Measurements from ENCODE around the gene ABCB8.

ABCB8 gene

GRCh38 chr7:151087245-151088018 is 59.2 kb downstream of the ABCB8 start:
- no peak for DNase-seq (ENCODE audit: low read depth)

GRCh38 chr7:151088019-151088855 is 60.0 kb downstream of the ABCB8 start:
- DNase-seq (ENCODE audit: low read depth): no peak

- no peak for DNase-seq (ENCODE audit: low read depth)
Observed at GRCh38 chr7:151088856-151089699, 60.8 kb downstream of the ABCB8 start.

- DNase-seq (ENCODE audit: low read depth): no peak
Observed at GRCh38 chr7:151089893-151090730, 61.9 kb downstream of the ABCB8 start.

GRCh38 chr7:151091003-151091402 is 62.8 kb downstream of the ABCB8 start:
- no peak for DNase-seq (ENCODE audit: low read depth)

GRCh38 chr7:151091431-151091830 is 63.2 kb downstream of the ABCB8 start:
- DNase-seq (ENCODE audit: low read depth): no peak

GRCh38 chr7:151091988-151092387 is 63.7 kb downstream of the ABCB8 start:
- no peak for DNase-seq (ENCODE audit: low read depth)

- DNase-seq (ENCODE audit: low read depth): no peak
Observed at GRCh38 chr7:151093748-151094147, 65.5 kb downstream of the ABCB8 start.

GRCh38 chr7:151094675-151095074 is 66.4 kb downstream of the ABCB8 start:
- no peak for DNase-seq (ENCODE audit: low read depth)

- no peak for DNase-seq (ENCODE audit: low read depth)
Observed at GRCh38 chr7:151095123-151095797, 67.0 kb downstream of the ABCB8 start.

- no peak for DNase-seq (ENCODE audit: low read depth)
Observed at GRCh38 chr7:151095828-151096475, 67.7 kb downstream of the ABCB8 start.
